ENCODE results near the gene SH3GLB2. TPM values are rescaled to one million over a fixed set of nuclear protein-coding genes. Genes with fewer than 3 reads are reported as not detected.

Gene SH3GLB2
- polyA plus RNA-seq, 4 donors = 102 to 194 (median 137) TPM

DNA sequence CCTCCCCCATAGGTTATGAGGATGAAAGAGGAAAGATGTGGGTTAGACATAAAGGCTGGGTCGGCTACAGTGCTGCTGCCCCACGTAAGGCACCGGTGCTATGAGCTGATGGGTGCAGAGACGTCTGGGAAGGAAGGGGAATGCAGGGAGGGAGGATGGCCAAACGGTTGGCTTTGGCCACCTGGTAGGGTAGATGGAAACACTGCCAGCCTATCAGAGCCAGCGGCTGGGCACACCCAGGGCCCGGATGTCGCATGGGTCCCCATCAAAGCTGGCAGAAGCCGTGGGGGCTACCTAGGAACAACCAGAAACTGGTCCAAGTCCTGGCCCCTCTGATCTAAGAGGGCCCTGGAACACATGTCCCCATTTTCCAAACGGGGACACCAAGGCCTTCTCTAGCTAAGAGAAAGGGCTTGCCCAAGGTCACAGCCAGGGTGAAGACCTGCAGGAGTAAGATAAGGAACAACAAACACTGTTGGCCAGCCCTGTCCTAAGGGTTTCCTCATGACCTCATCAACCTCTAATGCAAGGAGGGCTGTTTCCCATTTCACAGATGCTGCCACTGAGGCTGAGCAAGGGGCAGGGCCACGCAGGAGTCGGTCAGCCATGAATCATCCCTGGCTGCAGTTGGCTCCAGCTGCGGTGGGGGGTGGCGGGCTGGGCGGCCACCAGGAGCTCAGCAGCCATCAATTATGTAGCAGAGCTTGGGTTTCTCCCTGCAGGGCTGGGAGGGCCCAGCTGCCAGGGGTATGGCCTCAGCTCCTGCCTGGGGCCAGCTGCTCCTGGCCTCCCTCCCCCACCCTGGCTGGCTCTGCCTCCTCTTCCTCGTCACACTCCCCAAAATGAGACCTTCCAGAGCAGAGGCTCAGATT lies 4.9 kb downstream of the SH3GLB2 start:
- no peak for DNase-seq (ENCODE audit: low read depth in 4 of 4, low spot score in 2 of 4)

DNA sequence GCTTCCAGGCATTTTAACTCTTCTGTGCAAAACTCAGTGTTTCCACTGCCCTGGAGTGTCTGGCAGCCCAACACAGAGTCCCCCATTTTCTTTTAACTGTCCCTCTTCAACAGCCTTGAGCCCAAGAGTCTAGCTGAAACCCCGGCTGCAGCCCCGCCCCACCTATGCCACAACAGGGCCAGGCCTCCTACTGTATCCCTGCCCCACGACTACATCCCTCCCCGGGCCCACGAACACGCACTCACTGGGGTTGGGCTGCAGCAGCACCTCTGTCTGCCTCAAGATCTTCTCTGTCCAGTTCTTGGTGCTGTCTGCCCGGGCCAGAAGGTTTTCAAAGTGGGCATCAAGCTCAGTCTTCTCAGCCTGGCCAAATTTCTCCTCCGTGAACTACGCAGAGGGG lies 6.1 kb downstream of the SH3GLB2 start:
- DNase-seq (ENCODE audit: low read depth in 4 of 4, low spot score in 2 of 4) = no peak

DNA sequence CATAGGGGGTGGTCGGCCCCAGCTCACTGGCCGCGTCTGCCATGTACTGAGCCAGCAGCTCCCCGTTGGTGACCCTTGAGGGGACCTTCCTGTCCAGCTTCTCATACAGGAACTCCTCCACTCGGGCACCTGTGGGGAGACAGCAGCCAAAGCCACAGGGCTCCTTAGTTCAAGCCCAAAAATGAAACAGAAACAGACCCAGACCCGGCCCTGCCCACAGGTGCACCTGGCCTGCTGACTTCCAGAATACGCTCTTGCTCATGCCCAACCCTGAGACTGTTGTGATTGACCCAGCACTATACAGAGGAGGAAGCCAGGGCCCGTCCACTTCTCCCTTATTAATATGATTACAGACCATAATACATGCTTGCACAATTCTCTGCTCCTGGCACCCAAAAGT lies 7.0 kb downstream of the SH3GLB2 start:
- DNase-seq (ENCODE audit: low read depth in 4 of 4, low spot score in 2 of 4) = no peak

DNA sequence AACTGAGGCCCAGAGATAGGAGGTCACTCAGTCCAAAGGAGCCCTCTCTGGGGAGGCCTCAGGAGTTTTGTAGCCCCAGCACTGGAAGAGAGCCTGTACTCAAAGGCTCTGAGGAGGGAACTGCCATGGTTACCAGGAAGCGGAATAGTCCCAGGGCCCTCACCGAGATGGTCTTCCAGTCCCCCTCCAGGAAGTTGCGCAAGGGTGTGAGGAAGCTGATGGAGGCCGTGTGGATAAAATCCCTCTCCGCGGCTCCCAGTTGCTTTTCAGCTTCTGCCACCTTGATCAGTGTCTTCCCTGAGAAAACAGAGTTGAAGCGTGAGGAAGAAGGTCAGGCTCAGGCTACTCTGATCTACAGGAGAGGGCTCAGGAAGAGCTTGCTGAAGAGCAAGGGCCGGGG lies 13.5 kb downstream of the SH3GLB2 start:
- DNase-seq (ENCODE audit: low read depth in 4 of 4, low spot score in 2 of 4) = no peak

DNA sequence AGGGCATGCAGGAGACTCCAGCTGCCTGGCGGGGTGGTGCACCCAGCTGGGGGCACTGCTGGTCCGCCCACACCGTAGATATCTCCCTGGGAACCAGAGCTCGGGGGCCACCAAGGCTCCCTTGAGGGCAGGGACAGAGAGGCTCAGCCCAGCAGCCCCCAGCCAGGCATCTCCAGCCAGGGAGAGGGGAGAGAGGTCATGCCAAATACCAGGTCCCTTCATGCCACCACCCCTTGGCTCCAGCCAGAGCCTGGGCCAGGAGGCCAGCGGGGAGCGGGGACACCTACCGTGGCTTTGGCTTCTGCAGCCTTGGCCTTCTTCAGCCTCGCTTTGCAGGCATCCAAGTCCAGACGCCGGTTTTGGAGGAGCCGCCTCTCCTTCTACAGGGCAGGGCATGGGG lies 14.0 kb downstream of the SH3GLB2 start:
- DNase-seq (ENCODE audit: low read depth in 4 of 4, low spot score in 2 of 4) = no peak

DNA sequence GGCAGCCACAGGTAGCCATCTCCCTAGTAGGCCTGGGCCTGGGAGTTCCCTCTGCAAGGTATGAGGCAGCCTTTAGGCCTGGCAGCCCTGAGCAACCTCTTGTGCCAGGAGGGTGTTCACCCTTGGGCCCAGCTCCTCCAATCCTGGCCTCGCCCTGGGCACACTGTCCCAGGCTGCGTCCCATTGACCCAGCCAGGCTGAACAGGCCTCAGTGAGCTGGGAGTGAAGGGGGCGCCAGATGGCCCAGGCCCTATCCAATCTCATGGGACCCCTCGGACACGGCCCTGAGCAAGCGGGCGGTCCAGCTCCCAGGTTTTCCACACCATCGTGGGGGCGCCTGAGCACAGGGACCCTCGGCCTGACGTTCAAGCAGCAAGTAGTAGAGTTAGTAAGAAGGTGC lies 14.5 kb downstream of the SH3GLB2 start:
- DNase-seq (ENCODE audit: low read depth in 4 of 4, low spot score in 2 of 4) = no peak

DNA sequence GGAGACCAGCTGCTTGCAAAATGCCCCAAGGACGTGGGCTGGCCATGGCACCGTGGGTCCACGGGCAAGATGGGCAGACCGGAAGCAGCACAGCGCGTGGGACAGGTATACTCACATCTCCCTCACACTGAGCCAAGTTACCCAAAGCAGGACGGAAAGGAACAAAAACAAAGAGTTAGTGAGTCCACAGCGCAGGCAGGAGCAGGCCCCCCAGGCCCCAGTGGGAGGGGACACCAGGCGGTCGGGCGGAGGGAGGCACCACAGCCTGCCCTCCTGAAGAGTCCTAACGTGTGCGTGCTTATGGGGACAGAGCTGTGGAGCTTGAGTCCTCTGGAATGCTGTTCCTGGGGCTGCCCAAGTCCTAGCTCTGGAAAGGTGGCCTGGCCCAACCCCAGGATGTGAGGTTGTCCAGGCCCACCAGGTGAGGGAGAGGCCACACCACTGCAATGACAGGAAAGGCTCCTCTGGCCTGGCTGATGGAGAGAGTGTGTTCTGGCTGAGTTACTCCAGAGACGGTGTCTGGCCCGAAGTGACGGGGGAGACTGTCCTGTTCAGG lies 15.2 kb downstream of the SH3GLB2 start:
- DNase-seq (ENCODE audit: low read depth in 4 of 4, low spot score in 2 of 4) = no peak

DNA sequence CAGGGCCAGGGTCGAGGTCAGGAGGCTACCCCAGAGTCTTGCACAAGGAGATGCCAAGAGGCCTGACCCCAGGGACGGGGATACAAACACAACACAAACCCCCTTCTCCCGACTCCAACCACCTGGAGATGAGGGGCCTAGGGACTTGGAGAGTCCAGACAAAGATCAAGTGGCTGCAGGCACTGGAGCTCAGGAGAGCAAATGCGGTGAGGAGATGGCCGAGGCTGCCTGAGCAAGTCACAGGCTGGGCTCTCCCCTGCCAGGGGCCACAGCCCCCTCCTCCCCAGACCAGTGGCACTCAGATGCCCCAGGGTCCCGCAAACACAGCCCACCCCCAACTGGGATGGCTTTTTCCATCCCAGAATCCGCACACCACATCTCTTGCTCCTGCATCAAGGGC lies 15.8 kb downstream of the SH3GLB2 start:
- DNase-seq (ENCODE audit: low read depth in 4 of 4, low spot score in 2 of 4) = no peak

DNA sequence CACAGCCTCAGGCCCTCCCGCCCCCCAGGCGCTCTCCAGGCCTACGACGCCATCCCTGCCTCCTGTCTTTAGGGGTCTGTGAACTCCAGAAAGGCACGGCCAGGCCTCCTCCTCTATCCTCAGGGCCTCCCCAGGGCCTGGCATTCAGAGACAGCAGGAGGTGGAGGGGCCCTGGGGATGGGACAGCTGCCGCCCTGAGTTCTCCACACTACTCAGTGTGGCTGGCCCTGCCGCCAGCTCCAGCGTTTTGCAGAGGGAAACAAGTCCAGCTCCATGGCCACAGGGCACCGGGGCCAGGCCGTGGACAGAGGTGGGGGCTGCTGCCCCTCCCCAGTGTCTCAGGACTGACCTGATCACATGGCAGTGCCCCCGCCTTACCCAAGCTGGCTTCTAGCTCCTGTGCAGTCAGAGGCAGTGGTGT lies 16.4 kb downstream of the SH3GLB2 start:
- no peak for DNase-seq (ENCODE audit: low read depth in 4 of 4, low spot score in 2 of 4)

DNA sequence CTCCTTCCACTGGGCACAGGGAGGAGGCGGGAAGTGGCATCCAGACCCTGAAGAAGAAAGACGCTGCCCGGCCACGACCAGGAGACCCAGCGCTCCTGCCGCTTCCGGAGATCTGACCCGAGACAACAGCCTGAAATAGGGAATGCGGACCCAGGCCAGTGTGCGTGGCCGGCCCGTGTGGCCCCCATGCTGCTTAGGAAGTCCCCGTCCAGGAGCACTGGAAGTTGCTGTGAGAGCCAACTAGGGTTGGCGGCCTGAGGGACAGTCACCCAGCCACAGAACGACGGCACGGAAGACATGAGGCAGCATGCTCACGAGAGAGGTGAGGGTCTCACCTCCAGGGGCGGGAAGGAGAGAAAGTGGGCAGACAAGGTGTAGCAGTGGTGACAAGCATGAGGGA lies 17.0 kb downstream of the SH3GLB2 start:
- DNase-seq (ENCODE audit: low read depth in 4 of 4, low spot score in 2 of 4) = no peak

DNA sequence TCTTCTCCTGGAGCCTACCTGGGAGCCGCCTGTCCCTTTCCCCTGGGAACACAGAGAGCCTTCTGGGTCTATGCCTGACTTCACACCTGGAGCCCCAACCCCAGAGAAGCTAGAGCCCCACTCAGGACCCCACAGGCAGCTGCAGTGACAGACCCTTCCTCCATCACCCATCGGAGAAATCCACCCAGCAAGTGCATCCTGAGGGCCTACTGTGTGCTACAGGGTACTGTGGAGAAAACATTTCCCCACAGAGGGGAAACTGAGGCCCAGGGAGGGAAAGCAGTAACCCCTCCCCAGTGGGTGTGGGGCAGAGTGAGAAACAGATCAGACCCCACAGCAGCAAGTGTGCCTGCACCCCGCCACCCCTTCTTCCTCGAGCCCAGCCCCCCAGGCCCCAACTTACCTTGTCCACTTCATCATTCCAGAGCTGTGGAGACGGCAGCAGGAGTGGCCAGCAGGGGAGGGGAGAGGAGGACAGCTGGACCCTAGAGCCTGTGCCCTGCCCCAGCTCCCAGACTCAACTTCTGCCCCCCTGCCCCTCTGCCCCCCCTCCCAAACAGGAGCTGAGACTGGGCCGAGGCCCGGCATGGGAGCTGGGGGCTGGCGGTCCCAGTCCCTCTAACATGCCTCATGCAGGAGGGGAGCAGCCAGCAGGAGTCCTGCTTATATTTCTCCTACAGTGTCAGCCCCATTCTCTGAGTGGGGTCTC lies 17.7 kb downstream of the SH3GLB2 start:
- DNase-seq (ENCODE audit: low read depth in 4 of 4, low spot score in 2 of 4) = no peak

DNA sequence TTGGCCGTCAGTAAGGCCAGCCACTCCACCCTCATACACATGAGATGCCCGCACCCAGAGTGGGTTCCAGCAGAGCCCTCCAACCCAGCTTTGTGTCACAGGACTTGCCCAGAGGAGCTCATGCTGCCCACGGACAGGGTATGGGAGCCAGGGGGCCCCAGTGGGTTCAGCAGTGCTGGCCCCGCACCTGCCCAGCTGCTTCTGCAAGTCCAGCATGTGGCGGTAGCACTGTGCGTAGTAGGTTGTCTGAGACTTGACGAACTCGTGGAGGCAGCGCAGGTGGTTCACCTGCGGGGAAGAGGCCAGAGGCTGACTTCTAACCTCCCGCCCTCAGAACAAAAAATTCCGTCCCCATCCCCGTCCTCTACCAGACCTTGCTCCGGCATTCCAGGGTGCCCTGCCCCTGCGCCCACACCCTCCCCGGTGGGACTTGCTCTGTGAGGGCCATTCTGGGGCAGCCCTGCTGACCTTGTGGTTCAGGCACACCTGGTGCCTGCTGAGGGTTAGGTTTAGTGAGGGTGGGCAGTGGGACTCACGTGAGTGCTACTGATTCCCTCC lies 18.5 kb downstream of the SH3GLB2 start:
- DNase-seq (ENCODE audit: low read depth in 4 of 4, low spot score in 2 of 4) = no peak

DNA sequence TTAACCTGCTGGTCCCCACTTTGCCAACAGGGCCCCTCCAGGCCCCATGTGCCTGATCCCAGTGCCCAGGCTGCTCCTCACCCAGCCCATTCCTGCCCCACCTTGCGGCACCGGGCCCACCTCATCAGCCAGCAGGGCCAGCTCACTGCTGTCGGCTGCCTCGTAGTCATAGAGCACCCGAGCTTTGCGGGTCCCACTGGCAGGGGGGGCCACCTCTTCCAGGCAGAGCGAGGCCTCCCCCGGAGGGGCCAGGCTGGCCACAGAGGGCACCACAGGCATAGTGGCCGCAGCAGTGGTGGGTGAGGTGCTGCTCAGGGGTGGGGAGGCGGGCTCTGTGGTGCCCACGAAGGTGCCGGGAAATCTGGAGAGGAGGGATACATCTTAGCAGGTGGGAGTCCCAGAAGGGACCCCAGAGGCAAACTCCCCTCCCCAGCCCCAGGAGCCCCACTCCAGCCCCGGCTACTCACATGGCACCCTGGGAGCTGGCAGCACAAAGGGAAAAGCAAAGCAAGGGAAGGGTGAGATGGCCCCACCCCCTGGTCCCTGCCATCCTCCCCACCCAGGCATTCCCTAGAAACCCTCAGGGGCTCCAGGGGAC lies 19.0 kb downstream of the SH3GLB2 start:
- no peak for DNase-seq (ENCODE audit: low read depth in 4 of 4, low spot score in 2 of 4)

DNA sequence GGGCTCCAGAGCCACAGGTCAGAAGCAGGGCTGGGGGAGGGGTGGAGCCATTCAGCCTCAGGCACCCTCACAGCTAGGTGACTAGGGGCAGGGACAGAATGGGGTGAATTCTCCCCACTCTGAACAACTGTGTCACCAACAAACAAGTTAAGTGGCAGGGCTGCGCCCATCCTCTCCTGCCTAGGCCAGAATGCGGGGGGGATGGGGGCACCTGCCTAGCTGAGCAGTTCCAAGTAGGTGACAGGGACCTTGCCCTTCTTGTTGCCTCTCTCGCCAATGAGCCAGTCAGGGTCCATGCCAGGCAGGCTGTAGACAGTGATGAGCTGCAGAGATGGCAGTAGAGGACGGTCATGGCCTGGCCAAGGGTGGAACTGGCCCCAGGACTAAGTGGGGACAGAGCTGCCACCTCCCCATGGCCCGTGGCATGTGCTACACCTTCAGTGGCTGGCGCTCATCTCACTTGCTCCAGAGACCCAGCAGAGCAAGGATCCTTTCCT lies 19.6 kb downstream of the SH3GLB2 start:
- DNase-seq (ENCODE audit: low read depth in 4 of 4, low spot score in 2 of 4) = no peak

DNA sequence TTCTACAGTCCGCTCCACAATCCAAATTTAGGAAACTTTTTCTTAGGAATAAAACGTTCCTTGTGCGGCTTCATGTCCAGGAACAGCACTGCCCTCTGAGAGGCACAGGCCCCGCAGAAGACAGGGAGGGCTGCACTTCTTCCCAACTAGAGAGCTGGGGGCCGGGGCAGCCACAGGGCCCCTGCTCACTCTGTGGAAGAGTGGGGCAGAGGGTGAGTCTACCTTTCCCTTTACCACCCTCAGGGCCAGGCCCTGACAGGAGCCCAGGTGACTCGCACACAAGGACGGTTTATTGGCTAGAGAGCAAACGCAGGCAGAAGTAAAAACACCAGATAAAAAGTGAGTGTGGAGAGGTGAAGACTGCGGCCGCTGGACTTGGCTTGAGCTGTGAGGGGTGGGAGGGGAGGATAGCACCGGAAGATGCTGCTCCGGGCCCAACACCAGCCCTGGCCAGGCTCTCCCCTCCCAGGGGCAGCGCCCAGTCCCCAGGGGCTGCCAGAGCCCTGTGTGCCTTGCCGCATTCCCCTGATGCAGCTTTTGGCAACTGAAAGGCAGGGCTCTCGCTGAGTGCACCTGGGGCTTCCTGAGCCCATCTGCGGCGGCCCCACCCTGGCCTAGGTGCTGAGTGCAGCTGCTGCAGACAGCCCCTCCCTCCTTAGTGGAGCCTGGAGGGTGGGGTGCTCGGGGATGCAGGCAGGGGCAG lies 20.2 kb downstream of the SH3GLB2 start:
- DNase-seq (ENCODE audit: low read depth in 4 of 4, low spot score in 2 of 4) = no peak

DNA sequence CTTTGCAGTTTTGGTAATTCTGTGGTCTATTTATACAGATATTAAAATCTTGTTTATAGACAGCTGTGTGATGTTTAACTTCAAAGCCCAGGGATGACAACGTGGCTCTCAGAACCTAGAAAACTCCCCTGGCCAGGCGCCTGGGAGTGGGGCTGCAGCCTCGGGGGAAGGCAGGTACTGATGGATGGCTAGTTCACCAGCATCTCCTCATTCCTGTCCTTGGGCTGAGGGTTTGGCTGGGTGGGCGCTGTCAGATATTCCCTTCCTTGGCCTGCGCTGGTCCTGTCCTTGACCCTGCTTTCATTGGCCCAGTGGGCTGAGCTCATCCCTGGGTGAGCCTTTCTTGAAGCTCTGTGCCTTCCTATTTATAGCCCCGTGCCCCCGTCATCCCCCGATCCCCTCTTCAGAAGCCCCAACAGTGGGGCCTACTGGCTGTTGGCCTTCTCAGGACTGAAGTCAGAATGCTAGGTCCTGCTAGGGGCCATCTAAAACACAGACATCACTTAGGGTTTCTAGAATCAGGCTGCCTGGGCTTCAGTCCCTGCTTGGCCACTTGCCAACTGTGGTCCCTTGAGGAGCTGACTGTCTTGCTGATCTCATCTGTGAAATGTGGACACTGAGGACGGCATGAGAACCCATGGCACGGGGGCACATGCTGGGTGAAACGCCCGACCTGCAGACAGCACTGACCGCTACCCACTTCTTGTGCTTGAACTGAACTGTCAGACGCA lies 20.9 kb downstream of the SH3GLB2 start:
- no peak for DNase-seq (ENCODE audit: low read depth in 4 of 4, low spot score in 2 of 4)

DNA sequence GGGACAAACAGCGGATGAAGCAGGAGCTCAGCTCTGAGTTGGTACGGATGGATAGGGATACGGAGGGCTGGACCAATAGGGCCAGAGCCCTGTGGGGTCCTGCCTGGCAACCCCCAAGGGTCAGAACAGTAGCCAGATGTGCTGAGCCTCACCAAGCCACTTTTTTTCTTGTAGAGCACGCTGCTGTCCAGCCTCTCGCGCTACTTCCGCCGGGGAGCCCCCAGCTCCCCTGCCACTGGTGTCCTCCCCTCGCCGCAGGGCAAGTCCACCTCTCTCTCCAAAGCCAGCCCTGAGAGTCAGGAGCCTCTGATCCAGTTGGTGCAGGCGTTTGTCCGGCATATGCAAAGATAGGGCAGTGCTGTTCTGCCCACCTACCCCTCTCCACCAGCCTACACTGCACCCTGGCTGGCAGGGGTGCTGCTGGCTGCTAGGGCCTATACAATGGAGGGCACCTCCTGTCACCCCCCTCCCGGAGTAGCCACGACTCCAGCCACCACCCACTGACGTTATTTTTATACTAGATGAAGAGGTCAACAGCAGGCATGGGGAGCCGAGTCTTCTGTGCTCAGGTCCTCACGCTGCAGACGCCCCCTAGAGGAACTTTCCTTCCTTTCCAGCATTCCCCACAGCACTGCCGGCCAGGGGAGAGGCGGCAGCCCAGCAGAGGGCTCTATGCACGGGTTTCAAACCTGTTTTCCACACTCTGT lies 21.6 kb downstream of the SH3GLB2 start:
- DNase-seq (ENCODE audit: low read depth in 4 of 4, low spot score in 2 of 4) = peak in 2 of 4 donors; percentile 42 to 52

DNA sequence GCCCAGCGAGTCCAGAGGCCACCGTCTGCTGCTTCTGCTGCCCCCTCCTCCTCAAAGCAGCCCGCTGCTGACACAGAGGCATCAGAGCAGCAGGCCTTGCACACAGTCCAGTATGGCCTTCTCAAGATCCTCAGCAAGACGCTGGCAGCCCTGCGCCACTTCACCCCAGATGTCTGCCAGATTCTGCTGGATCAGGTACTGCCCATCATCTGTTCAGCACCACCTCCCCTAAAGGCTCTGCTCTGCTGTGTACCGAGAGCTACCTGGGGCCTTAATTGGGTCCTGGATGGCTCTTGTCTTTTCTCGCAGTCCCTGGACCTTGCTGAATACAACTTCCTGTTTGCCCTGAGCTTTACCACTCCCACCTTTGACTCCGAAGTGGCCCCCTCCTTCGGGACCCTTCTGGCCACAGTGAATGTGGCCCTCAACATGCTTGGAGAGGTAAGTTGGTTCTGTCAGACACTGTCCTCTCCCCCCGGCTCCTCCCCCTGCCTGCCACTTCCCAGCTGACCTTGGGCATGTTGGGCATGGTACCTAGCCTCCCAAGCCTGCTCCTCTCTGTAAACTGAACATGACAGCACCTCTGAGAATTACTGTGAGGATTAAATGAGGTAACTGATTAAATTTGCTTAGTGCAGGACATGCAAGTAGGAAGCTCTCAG lies 22.7 kb downstream of the SH3GLB2 start:
- DNase-seq (ENCODE audit: low read depth in 4 of 4, low spot score in 2 of 4) = no peak

Data from left renal cortex interstitium (tissue), 4 donors.